Measurements from ENCODE around the gene TMEM33.
"Not testable (repeated sequence)": the region's sequence is repeated elsewhere in the genome, so short reads cannot be mapped to it uniquely, and the experiment has no call there.

TMEM33 gene
- 71.4 to 203 (median 114) reads per million in 3 experiments for total RNA-seq

- DNase-seq = peak; percentile 73
Observed at GRCh38 chr4:41934901-41935651, at the start of gene TMEM33. Gene TMEM33, plus strand, starts transcription at chr4:41935429. Its CDS starts 56 bp downstream, at chr4:41935485.

GRCh38 chr4:41885456-41885855 lies 49.8 kb upstream of the TMEM33 start:
- DNase-seq = no peak

- DNase-seq = no peak
Observed at GRCh38 chr4:41887277-41887676, 48.0 kb upstream of the TMEM33 start.

GRCh38 chr4:41887821-41888686 lies 47.2 kb upstream of the TMEM33 start:
- DNase-seq = peak; percentile 21

GRCh38 chr4:41888687-41889074 lies 46.5 kb upstream of the TMEM33 start:
- DNase-seq = no peak

GRCh38 chr4:41889317-41889716 lies 45.9 kb upstream of the TMEM33 start:
- no peak for DNase-seq

GRCh38 chr4:41890085-41890484 lies 45.1 kb upstream of the TMEM33 start:
- no peak for DNase-seq

GRCh38 chr4:41896648-41897047 lies 38.6 kb upstream of the TMEM33 start:
- no peak for DNase-seq

GRCh38 chr4:41897698-41898097 lies 37.5 kb upstream of the TMEM33 start:
- no peak for DNase-seq

- not testable (repeated sequence) for DNase-seq
Observed at GRCh38 chr4:41909136-41909535, 26.1 kb upstream of the TMEM33 start.

GRCh38 chr4:41912546-41912945 lies 22.7 kb upstream of the TMEM33 start:
- no peak for DNase-seq

GRCh38 chr4:41913509-41913908 lies 21.7 kb upstream of the TMEM33 start:
- DNase-seq = no peak

- DNase-seq = no peak
Observed at GRCh38 chr4:41918278-41918677, 17.0 kb upstream of the TMEM33 start.

- not testable (repeated sequence) for DNase-seq
Observed at GRCh38 chr4:41920416-41920815, 14.8 kb upstream of the TMEM33 start.

- no peak for DNase-seq
Observed at GRCh38 chr4:41921476-41921875, 13.8 kb upstream of the TMEM33 start.

- DNase-seq = no peak
Observed at GRCh38 chr4:41927796-41928499, 7.3 kb upstream of the TMEM33 start.

GRCh38 chr4:41930139-41930831 lies 4.9 kb upstream of the TMEM33 start:
- no peak for DNase-seq

- DNase-seq = no peak
Observed at GRCh38 chr4:41932988-41933387, 2.2 kb upstream of the TMEM33 start.

- no peak for DNase-seq
Observed at GRCh38 chr4:41933997-41934503, 1.2 kb upstream of the TMEM33 start.

- DNase-seq = peak; percentile 1
Observed at GRCh38 chr4:41934514-41934900, 722 bp upstream of the TMEM33 start.

GRCh38 chr4:41935652-41936021 lies 408 bp downstream of the TMEM33 start:
- no peak for DNase-seq

- DNase-seq = no peak
Observed at GRCh38 chr4:41939016-41939626, 3.9 kb downstream of the TMEM33 start.

Data from central memory CD4-positive, alpha-beta T cell (primary cell).